HG03521 (cell line): ENCODE results near the gene SETD3.

Experiments used
- ATAC-seq: cut with Tn5 transposase; IDR thresholded peaks from one replicate; pipeline ENCODE4 v1.9.1; 2021; ENCODE audit warnings: mild to moderate bottlenecking, moderate library complexity; ENCODE audit not compliant: unreplicated experiment

Gene SETD3

GRCh38 chr14:99502989-99503421 lies 22.3 kb upstream of the SETD3 start:
- ATAC-seq, result no peak

DNA sequence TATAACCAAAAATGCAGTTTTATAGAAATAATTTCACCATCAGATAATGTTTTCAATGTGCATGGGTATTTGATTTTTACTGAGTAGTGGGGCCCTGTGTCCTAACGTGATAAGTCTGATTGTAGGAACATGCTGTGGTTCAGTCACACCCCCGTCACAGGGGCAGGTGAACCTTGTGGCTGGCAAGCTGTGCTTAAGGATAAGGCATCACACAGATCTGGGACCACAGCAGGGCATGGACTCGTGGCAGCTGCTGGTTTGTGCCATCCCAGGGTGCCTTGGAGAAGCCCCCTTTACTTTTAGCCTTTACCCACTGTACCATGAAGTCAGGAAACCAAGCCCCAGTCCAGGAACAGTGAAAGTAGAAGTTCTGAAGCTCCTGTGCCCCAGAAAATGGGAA lies 17.2 kb upstream of the SETD3 start:
- no peak for ATAC-seq

- ATAC-seq, result no peak
These were observed 16.7 kb upstream of the SETD3 start for GRCh38 chr14:99497341-99497740.

- no peak for ATAC-seq
These were observed 3.4 kb upstream of the SETD3 start for GRCh38 chr14:99484106-99484505.

- no peak for ATAC-seq
These were observed 1.1 kb upstream of the SETD3 start for GRCh38 chr14:99481745-99482099.

GRCh38 chr14:99480917-99481744 lies 472 bp upstream of the SETD3 start, which contains the start of gene CCNK:
Gene CCNK, plus strand, starts transcription at chr14:99481409. Its CDS starts 11,269 bp downstream, at chr14:99492678.
- ATAC-seq, result peak; percentile 84

DNA sequence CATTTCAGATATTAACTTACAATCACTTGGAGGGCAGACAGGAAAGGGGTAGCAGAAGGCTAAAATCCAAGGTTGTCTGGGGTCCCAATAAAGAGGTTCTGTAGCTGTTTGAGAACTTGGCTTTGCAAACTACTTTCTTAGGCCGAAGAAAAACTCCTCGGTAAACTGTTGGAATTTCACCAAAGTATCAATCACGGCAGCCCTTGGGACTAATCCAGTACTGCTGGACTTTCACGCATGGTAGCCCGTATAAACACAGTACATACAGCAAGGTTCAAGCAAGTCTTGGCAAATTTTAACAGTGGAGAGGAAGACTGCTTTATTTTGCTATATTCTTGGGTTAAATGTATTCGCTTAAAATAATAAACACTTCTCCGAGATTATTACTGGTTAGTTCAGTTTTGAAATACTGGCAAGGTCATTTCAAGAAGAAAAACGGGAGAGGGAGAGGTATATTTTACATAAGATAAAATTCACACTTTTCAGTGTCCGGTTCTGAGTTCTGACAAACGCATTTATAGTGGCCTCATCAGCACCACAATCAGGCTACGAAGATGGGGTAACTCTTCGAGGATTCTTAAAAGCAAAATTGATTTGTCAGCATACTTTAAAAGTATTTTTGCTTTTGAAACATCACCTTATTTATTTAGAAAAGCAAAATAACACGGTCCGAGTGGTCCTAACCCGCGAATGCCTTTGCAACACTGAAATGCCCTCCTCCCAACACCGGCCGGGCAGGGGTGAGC lies 1.3 kb downstream of the SETD3 start:
- ATAC-seq, result no peak

DNA sequence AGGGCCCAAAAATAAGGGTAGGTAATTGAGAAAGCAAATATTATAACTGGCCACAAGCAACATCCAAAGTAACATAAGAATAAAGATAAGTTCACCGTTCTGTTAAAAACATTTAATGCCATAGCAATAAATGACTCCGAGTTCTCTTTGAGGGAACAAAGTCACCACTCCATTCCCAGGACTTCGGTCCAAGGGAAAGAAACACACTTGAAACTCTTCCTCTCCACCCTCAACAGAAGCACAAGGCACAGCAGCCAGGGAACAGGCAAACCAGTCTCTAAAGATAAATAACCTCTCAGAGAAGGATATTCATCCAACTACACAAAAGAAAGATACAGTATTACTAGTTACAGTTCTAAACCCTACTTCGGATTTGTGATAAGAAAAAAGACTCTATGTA lies 2.5 kb downstream of the SETD3 start:
- ATAC-seq, result no peak

GRCh38 chr14:99476864-99477263 lies 3.8 kb downstream of the SETD3 start:
- ATAC-seq, result no peak

- no peak for ATAC-seq
These were observed 5.0 kb downstream of the SETD3 start for GRCh38 chr14:99475660-99476059.

GRCh38 chr14:99475179-99475578 lies 5.5 kb downstream of the SETD3 start:
- no peak for ATAC-seq

DNA sequence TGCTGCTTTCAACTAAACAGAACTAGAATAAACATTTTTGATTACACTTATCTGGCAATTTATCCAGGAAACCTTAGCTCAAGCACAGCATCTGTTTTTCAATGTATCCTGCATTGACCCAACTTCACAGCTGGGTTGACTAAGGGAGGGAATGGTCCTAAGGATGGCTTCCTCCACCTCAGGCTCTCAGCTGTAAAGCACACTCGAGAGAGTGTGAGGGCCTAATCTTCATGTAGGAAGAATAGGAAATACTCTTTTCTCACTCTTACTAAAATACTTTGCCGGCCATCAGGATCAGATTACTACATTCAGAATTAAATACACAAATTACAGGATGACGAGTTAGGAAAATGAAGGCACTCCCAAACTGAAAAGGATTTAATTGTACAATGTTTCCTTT lies 7.2 kb downstream of the SETD3 start:
- no peak for ATAC-seq

DNA sequence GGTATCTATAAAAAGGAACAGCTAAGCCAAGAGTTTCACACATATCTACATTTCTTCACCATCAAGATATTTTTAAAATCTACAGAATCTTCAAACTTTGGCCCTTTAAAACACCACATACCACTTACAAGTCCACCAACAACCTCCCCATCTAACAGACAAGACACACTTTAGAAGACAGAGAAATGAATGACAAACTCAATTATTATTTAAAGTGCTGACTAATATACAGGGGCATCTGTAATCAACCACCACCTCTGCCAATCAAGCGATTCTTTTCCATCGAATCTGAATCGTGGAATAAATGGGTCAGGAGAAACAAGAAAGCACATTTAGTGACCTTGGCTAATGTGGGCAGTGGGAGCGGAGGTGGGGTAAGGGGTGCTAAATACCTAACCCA lies 7.7 kb downstream of the SETD3 start:
- no peak for ATAC-seq

- no peak for ATAC-seq
These were observed 8.9 kb downstream of the SETD3 start for GRCh38 chr14:99471731-99472130.

DNA sequence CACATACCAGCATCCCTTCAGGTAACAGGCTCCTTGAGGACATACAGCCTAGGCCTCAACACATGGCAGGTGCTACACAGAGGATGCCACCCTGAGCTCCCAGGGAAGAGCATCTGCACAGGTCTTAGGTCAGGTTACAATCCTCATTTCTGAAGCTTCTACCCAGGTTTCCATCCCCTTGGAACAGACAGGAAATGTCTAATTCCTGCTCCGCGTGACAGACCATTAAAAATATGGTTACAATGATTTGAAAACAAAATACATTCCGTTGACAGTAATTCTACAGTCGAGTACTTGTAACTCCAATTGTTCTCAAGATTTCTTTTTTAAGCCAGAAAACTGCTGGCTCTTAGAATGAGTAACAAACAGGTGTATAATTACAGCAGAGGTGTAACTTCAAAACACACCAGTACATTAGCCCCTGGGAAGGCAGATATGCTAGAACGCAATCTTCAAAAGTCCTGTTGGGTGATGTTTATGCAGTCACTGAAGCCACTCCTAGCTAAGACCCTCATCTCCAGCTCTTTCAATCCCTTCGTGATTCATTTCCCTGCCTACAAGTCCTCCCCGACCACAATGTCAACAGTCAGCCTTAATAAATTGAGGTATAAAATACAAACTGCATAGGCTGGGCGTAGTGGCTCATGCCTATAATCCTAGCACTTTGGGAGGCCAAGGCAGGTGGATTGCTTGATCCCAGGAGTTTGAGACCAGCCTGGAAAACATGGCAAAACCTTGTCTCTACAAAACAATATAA lies 11.6 kb downstream of the SETD3 start:
- no peak for ATAC-seq

- no peak for ATAC-seq
These were observed 12.6 kb downstream of the SETD3 start for GRCh38 chr14:99468081-99468480.

- ATAC-seq, result no peak
These were observed 13.2 kb downstream of the SETD3 start for GRCh38 chr14:99467336-99468078.

DNA sequence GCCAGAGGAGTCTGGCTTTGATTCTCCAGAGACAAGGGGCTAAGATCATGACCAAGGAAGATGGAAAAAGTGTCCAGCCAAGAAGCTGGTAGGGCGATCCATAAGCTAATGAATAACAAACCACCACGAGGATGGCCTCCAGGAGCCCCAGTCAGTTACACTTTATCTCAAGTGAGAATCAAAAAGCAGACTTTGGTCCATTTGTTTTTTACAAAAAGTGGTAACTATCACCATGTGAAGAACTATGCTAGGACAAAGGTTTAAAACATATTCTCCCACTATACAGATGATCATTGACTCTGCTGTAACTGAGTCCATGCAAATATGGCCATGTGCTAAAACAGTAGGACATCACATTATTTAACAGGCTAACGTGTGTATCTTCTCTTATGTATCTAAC lies 13.9 kb downstream of the SETD3 start:
- ATAC-seq, result no peak

- ATAC-seq, result no peak
These were observed 15.4 kb downstream of the SETD3 start for GRCh38 chr14:99465288-99465687.

DNA sequence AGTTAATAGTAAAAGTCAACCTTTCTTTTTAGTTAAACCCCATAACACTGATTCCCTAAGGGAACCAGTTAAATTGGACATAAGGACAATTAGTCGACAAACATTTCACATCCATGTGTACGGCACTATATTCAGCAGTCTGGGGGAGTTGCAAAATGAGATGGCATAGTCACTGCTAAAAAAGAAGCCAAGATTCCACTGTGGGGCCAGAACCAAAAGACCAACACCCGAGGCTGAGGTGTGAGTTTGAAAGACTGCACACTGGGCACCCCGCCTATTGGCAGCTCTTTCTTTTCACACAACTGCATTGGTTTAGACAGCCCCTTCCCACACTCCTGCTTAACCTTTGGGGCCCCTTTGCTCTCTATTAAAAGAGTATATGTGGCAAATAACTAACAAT lies 16.7 kb downstream of the SETD3 start:
- no peak for ATAC-seq

GRCh38 chr14:99462210-99462609 lies 18.4 kb downstream of the SETD3 start:
- no peak for ATAC-seq
